Thoracic aorta (tissue), 2 donors: ENCODE measurements around the gene TOR1A. TPM values are rescaled to one million over a fixed set of nuclear protein-coding genes. Genes with fewer than 3 reads are reported as not detected.

Source experiments
- ATAC-seq: fragments of 150-250 bp; one replicate; pipeline ENCODE4 v1.8.0; 2017; ENCODE audit warnings: low read depth; ENCODE audit not compliant: insufficient number of reproducible peaks, low FRiP score
- DNase-seq: peaks from one replicate; pipeline ENCODE4 v3.0.0-alpha.2; 2020; ENCODE audit warnings: low spot score
- H3K27ac ChIP-seq, 2 donors: fragments of 200-600 bp; sonication (generic); 1 replicate in 1 of 2; 2 replicates in 1 of 2; pipeline ENCODE4 v1.5.1; 2016; ENCODE audit warnings: mild to moderate bottlenecking in 2 of 2, moderate library complexity in 2 of 2
- H3K27me3 ChIP-seq: fragments of 200-600 bp; sonication (generic); replicated peaks from 2 replicates; pipeline ENCODE4 v1.6.0; 2016; ENCODE audit warnings: mild to moderate bottlenecking; ENCODE audit not compliant: insufficient read depth
- H3K36me3 ChIP-seq: fragments of 200-600 bp; sonication (generic); one replicate; pipeline ENCODE4 v1.5.1; 2016
- H3K4me1 ChIP-seq, 2 donors: fragments of 200-600 bp; sonication (generic); 1 replicate in 1 of 2; 2 replicates in 1 of 2; pipeline versions ENCODE4 v1.5.1 to v1.6.0; 2016; ENCODE audit warnings: low read depth in 2 of 2, mild to moderate bottlenecking in 1 of 2; ENCODE audit not compliant: control insufficient read depth in 1 of 2
- H3K4me3 ChIP-seq: fragments of 200-600 bp; sonication (generic); 2 replicates; pipeline ENCODE4 v1.5.1; 2016; ENCODE audit warnings: mild to moderate bottlenecking
- H3K9me3 ChIP-seq: fragments of 200-600 bp; sonication (generic); 2 replicates; pipeline ENCODE4 v1.5.1; 2016
- total RNA-seq, 2 donors: library from RNA; depleted of rRNA; stranded (reverse); fragments of >200 nt; gene quantifications; one replicate each; pipeline versions ENCODE4 v1.1.0 to v1.2.3, GENCODE V29; 2016
- TF ChIP-seq, protein P1 (sequence below): fragments of 200-600 bp; sonication (generic); IDR thresholded peaks from one replicate; pipeline ENCODE4 v1.5.1; 2019; ENCODE audit warnings: antibody characterized with exemption

Gene TOR1A
- total RNA-seq, 2 donors from 2014 or later, result 36.1 to 39.3 TPM

DNA sequence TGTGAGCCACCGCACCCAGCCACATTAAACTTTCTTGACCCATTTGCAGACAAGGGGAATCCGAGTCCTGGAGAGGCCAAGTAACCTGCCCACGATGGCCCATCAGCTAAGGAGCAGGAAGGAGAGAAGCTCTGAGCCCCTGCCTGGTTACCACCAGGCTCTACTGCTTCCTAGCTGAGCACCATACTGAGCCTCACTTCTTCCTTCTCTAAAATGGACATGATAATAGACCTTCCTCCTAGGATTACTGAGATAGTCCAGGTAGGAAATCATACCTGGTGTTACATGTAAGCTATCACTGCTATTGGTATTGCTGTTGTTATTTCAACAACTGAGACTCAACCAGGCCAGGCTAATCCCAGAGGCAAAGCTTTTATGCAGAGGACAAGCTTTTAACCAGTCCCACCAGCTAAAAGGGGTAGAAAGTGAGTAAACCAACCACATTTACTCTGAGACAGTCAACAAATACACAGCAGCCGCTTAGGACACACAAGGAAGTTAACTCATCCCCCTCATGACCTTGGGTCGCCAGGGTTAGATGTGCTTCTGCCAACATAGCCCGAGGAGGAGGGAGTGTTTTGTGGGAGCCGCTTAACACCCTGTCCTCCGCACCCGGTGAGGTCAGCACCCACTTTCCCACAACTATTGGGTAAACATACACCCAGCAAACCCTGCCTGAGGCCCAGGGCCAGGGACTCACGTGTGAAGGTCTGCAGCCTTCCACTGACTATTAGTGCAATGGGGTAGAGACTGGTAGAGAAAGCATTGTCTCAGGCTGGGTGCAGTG, 50.5 kb downstream of the TOR1A start:
- H3K36me3 ChIP-seq, result no peaks in the 10 kb centered on the region
- ATAC-seq, result no peak
- TF ChIP-seq, protein P1, sequence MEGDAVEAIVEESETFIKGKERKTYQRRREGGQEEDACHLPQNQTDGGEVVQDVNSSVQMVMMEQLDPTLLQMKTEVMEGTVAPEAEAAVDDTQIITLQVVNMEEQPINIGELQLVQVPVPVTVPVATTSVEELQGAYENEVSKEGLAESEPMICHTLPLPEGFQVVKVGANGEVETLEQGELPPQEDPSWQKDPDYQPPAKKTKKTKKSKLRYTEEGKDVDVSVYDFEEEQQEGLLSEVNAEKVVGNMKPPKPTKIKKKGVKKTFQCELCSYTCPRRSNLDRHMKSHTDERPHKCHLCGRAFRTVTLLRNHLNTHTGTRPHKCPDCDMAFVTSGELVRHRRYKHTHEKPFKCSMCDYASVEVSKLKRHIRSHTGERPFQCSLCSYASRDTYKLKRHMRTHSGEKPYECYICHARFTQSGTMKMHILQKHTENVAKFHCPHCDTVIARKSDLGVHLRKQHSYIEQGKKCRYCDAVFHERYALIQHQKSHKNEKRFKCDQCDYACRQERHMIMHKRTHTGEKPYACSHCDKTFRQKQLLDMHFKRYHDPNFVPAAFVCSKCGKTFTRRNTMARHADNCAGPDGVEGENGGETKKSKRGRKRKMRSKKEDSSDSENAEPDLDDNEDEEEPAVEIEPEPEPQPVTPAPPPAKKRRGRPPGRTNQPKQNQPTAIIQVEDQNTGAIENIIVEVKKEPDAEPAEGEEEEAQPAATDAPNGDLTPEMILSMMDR, result no peak
- H3K9me3 ChIP-seq, result no peaks in the 10 kb centered on the region
- peaks cover 6 to 13% of the 10 kb centered on the region in 2 donors for H3K4me1 ChIP-seq
- H3K27me3 ChIP-seq, result no peaks in the 10 kb centered on the region
- no peak overlapping the region for H3K4me3 ChIP-seq
- no peak for DNase-seq
- no peak overlapping the region for H3K27ac ChIP-seq

DNA sequence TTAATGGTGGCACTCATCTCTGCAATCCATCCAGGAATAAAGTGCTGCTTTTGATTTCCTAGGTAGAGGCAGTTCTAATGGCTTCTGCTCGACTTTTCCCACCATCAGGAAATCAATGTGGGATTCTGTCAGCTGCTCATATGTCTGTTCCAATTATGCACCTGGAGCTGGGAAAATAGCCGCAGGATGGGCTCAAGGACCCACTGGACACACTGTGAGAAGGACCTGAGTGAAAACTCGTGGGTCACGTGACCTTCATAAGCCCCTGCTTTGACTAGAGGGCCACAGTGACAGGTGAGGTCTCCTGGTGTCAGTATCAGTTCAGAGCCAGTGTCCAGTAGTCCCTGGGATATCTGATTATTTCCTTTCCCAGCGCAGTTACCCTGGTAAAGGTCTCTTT, 53.2 kb downstream of the TOR1A start:
- ATAC-seq (no peak), DNase-seq (no peak)
- Histone ChIP-seq H3K4me3 (no peak overlapping the region), H3K27ac (no peak overlapping the region), H3K4me1 (no peaks in the 10 kb centered on the region), H3K27me3 (no peaks in the 10 kb centered on the region), H3K36me3 (no peaks in the 10 kb centered on the region), H3K9me3 (no peaks in the 10 kb centered on the region)
- TF ChIP-seq, protein P1, result no peak

GRCh38 chr9:129769669-129770068, 54.3 kb downstream of the TOR1A start:
- no peak overlapping the region for H3K4me3 ChIP-seq
- TF ChIP-seq, protein P1, result no peak
- H3K27ac ChIP-seq, result no peak overlapping the region
- DNase-seq (no peak), ATAC-seq (no peak)
- no peaks in the 10 kb centered on the region for H3K4me1 ChIP-seq
- no peaks in the 10 kb centered on the region for H3K27me3 ChIP-seq
- no peaks in the 10 kb centered on the region for H3K36me3 ChIP-seq
- no peaks in the 10 kb centered on the region for H3K9me3 ChIP-seq

DNA sequence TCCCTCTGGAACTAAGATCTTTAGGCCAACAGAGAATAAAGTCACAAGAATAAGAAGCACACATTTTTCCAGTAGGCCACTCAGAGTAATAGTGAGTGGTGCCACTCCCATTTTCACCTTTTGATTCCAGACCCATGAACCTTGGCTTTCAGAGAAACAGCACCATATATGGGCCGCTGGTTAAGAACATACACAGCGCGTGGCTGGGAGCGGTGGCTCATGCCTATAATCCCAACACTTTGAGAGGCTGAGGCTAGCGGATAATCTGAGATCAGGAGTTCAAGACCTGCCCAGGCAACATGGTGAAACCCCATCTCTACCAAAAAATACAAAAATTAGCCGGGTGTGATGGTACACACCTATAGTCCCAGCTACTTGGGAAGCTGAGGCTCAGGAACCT, 55.5 kb downstream of the TOR1A start:
- TF ChIP-seq, protein P1, result no peak

DNA sequence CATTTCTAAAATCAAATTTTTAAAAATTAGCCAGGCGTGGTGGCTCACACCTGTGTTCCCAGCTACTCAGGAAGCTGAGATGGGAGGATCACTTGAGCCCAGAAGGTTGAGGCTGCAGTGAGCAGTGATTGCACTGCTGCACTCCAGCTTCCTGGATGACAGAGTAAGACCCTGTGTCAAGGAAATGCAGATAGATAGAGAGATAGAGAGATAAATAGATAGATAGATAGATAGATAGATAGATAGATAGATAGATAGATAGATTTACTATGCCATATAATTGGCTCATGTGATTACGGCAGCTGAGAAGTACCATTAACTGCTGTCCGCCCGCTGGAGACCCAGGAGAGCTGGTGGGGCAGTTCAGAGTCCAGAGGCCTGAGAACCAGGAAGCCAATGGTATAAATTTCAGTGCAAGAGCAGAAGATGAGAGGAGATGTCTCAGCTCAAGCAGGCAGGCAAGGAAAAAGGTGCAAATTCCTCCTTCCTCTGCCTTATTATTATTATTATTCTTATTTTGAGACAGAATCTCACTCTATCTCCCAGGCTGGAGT, 58.1 kb downstream of the TOR1A start:
- Histone ChIP-seq H3K27ac (no peak overlapping the region), H3K4me1 (no peaks in the 10 kb centered on the region), H3K27me3 (no peaks in the 10 kb centered on the region), H3K4me3 (no peak overlapping the region), H3K9me3 (no peaks in the 10 kb centered on the region), H3K36me3 (no peaks in the 10 kb centered on the region)
- TF ChIP-seq, protein P1, result no peak
- DNase-seq (no peak), ATAC-seq (no peak)

More for the DNA sequence above, 55.5 kb downstream of the TOR1A start:
- Histone ChIP-seq H3K27ac (no peak overlapping the region), H3K4me3 (no peak overlapping the region), H3K9me3 (no peaks in the 10 kb centered on the region), H3K27me3 (no peaks in the 10 kb centered on the region), H3K4me1 (no peaks in the 10 kb centered on the region), H3K36me3 (no peaks in the 10 kb centered on the region)
- DNase-seq, result no peak
- no peak for ATAC-seq
